Measurements from ENCODE around the gene DPP6.

Gene DPP6

GRCh38 chr7:154412105-154412504 lies 359.9 kb downstream of the DPP6 start:
- no peak for DNase-seq (ENCODE audit: low read depth in 2 of 2)

- DNase-seq (ENCODE audit: low read depth in 2 of 2): no peak
Observed at GRCh38 chr7:154415709-154416399, 363.7 kb downstream of the DPP6 start.

GRCh38 chr7:154416714-154417113 lies 364.5 kb downstream of the DPP6 start:
- no peak for DNase-seq (ENCODE audit: low read depth in 2 of 2)

GRCh38 chr7:154419344-154419743 lies 367.1 kb downstream of the DPP6 start:
- no peak for DNase-seq (ENCODE audit: low read depth in 2 of 2)

DNA sequence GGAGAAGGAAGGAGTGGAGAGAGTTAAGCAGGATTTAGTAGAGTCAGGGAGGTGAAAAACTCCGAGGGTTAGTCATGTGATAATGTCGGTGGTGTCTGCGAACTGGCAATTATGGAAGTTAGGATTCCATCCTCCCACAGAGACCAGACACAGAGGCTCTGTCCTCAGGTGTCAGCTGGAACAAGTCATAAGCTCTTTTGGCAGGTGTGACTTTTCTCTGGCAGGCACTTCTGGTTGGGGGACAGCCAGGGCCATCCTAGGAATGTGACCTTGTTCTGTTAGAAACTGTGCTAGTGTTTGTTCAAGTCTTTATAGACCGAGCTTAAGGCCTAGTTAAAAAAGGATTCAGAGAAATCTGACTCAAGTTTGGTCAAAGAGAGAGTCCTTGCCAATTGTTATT lies 371.0 kb downstream of the DPP6 start:
- no peak for DNase-seq (ENCODE audit: low read depth in 2 of 2)

DNA sequence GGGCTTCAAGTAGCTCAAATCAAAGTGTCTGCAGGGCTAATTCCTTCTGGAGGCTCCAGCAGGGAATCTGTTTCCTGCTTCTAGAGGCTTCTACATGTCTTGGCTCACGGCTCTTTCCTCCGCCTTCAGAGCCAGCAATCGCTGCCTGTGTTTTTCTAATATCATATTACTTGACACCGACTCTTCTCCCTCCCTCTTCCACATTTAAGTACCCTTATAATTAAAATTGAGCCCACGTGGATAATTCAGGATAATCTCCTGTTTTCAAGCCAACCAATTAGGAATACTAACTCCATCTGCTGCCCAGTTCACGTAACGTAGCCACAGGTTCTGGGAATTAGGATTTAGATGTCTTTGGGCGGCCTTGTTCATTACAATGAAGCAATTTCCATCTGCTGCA lies 372.2 kb downstream of the DPP6 start:
- DNase-seq (ENCODE audit: low read depth in 2 of 2): no peak

GRCh38 chr7:154425271-154425670 lies 373.1 kb downstream of the DPP6 start:
- no peak for DNase-seq (ENCODE audit: low read depth in 2 of 2)

- no peak for DNase-seq (ENCODE audit: low read depth in 2 of 2)
Observed at GRCh38 chr7:154426778-154427177, 374.6 kb downstream of the DPP6 start.

GRCh38 chr7:154427533-154427932 lies 375.3 kb downstream of the DPP6 start:
- no peak for DNase-seq (ENCODE audit: low read depth in 2 of 2)

DNA sequence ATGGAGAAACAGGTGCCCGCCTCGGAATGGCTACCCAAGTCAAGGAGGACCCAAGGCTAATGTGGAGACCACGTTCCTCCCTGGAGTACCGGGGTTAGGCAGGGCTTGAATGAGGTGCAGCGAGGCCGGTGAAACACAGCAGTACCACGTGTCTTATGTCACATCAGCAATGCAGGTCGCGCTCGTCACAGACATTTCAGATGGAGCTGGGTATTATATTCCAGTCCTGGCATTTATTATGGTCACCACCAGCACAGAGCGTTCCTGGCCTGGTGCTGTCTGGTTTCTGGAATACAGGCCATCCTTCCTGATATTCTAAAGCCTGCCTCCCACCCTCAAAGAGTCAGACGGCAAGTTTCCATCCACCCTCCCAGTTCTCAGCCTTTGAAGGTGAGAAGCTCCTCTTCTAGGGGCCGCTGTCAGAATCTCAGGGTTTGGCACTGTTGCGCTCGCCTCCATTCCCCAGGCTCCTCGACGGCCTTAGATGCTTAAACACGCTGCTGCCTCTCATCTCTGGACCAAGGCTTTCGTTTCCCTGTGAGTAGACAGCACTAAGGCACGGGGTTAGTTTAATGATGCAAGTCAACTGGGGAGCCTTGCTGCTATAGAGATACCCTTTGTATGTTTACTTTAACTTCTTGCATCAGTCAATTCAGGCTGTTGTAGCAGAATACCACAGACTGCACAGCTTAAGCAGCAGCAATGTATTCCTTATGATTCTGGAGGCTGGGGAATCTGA lies 377.6 kb downstream of the DPP6 start:
- DNase-seq (ENCODE audit: low read depth in 2 of 2): no peak

- no peak for DNase-seq (ENCODE audit: low read depth in 2 of 2)
Observed at GRCh38 chr7:154430640-154431039, 378.4 kb downstream of the DPP6 start.

DNA sequence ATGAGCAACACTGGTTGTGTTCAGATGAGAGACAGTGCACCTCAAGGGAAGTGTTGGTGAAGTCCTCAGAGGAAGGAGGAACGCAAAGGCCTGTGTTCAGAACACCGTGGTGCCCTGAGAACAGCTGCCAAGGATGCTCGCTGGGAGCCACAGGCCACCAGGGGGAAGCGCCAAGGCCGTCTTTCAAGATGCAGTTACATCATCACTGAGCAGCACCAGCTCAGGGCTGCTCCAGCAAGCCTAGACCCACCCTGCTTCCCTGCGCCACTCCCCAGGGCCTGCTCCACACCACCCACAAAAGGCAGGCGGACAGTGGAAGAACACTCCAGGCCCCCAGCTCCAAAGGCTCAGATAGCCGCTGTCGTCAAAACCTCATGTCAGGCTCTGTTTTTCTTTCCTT lies 378.8 kb downstream of the DPP6 start:
- DNase-seq (ENCODE audit: low read depth in 2 of 2): no peak

GRCh38 chr7:154433632-154434598 lies 381.7 kb downstream of the DPP6 start:
- no peak for DNase-seq (ENCODE audit: low read depth in 2 of 2)

DNA sequence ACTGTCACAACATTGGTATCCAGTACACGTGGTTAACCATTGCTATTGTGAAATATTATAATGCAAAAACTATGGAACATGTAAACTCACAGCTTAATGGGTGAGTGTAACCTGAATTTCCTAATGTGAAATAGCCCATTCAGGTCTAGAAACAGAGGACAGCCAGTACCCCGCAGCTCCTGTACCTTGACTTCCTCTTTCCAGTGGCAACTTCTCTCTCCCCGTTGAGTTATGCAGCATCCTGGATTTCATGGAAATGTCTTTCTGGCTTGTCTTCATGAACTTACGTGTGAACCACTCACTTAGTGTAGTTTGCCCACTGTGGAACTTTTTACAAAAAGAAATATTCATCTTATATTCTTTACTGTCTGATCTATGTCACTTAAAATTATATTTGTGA lies 384.4 kb downstream of the DPP6 start:
- DNase-seq (ENCODE audit: low read depth in 2 of 2): no peak

DNA sequence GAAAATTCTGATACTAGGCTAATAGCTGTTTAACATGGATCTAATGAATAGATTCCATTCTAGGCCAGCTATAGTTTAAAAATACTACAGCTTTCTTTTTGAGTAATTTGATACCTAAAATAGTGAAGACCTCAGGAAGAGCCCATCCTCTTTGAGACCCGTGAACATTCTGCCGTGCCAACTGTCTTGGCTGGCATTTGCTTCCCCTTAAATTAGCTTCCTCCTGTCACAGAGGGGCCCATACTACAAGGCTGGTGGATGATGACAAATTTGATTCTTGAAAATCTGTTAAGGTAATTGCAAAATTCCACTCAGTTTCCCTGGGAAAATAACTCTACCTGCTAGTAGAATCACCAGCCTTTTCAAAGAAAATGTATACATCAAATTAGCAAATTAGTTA lies 385.0 kb downstream of the DPP6 start:
- no peak for DNase-seq (ENCODE audit: low read depth in 2 of 2)

GRCh38 chr7:154438571-154439367 lies 386.6 kb downstream of the DPP6 start:
- DNase-seq (ENCODE audit: low read depth in 2 of 2): no peak

DNA sequence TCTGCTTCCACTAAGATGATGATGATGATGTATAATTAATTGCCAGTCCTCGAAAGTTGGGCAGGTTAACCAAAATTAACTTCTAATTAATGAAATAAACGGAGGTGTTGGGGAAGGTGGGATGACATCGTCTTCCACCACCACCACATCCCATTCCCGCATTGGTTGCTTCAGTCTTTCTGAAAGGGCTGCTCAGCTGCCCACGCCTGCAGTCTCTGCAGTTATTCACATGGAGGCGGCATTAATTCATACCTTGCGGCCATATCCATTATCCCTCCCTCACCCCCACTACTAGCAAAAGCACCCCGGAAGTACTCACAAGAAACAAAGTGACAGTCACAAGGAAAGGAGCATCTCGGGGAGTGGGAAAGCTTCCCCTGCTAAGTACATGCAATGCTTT lies 387.9 kb downstream of the DPP6 start:
- DNase-seq (ENCODE audit: low read depth in 2 of 2): no peak

- no peak for DNase-seq (ENCODE audit: low read depth in 2 of 2)
Observed at GRCh38 chr7:154440651-154441050, 388.5 kb downstream of the DPP6 start.

GRCh38 chr7:154441811-154442210 lies 389.6 kb downstream of the DPP6 start:
- DNase-seq (ENCODE audit: low read depth in 2 of 2): no peak

DNA sequence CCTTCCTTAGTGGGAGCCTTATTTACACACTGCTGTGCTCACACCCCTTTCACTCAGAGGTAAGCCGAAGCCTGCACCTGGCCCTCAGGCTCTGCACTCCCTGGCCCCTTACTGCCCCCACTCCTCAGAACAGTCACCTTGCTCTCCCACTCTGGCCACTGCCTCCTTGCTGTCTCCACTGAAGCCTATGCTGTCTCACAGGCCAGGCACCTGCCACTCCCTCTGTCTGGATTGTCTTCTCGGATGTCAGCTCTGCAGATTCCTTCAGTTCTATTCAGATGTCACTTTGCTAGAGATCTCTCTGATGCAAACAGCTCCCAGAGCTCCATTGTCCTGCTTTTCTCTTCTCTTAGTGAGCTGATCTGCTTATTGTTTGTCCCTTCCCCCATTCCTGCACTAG lies 390.7 kb downstream of the DPP6 start:
- DNase-seq (ENCODE audit: low read depth in 2 of 2): no peak

DNA sequence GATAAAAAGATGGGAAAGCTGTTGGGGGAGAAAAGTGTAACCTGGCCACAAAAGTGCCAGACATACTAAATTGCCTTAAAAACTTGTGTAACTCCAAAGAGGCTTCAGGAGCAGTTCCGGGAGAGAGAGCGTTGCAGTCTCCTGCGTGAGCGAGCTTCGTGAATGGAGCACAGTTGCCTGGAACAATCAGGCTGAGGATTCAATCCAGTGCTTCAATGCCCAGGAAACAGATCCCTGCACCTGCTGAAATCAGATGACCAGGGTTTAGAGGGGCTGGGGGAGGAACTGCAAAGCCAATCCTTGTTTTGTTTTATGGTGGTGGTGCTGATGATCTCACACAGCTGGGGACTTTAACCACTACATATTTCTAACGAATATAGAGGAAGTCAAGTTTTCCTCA lies 398.3 kb downstream of the DPP6 start:
- no peak for DNase-seq (ENCODE audit: low read depth in 2 of 2)

All from stimulated activated CD4-positive, alpha-beta T cell treated with anti-CD3 and anti-CD28 coated beads, Interleukin-1b, Interleukin-23, amount 100 ng/mL, for 4 hours (primary cell).